Memory B cell (primary cell): ENCODE measurements around the gene RBM45.
"Not testable (repeated sequence)": the region's sequence is repeated elsewhere in the genome, so short reads cannot be mapped to it uniquely, and the experiment has no call there.

Experiments
- ATAC-seq: fragments of 150-1000 bp; cut with Tn5 transposase; 2 replicates; pipeline ENCODE4 v1.10.0; 2021; ENCODE audit warnings: low read depth, mild to moderate bottlenecking, moderate library complexity
- DNase-seq, 2 donors: peaks; one replicate each; pipeline ENCODE4 v3.0.0; 2022; ENCODE audit warnings: low spot score in 2 of 2
- H3K27ac Mint-ChIP-seq: one replicate; pipeline ENCODE4 v1.8.0; 2022; ENCODE audit warnings: mild to moderate bottlenecking, moderate library complexity, mixed read lengths
- H3K27me3 Mint-ChIP-seq: one replicate; pipeline ENCODE4 v1.8.0; 2022; ENCODE audit warnings: mixed read lengths
- H3K36me3 Mint-ChIP-seq: one replicate; pipeline ENCODE4 v1.8.0; 2022; ENCODE audit warnings: mild to moderate bottlenecking, mixed read lengths
- H3K4me1 Mint-ChIP-seq: one replicate; pipeline ENCODE4 v1.8.0; 2022; ENCODE audit warnings: mixed read lengths
- H3K4me3 Mint-ChIP-seq: one replicate; pipeline ENCODE4 v1.8.0; 2022; ENCODE audit warnings: mild to moderate bottlenecking, moderate library complexity, mixed read lengths
- H3K9me3 Mint-ChIP-seq: one replicate; pipeline ENCODE4 v1.8.0; 2022; ENCODE audit warnings: mixed read lengths

The RBM45 gene

GRCh38 chr2:178119179-178119922 is 7.1 kb downstream of the RBM45 start:
- Mint-ChIP-seq H3K4me1 (peaks cover 2% of the 10 kb centered on the region), H3K27ac (no peak overlapping the region), H3K36me3 (peaks cover 30% of the 10 kb centered on the region), H3K4me3 (no peak overlapping the region), H3K9me3 (no peaks in the 10 kb centered on the region), H3K27me3 (no peaks in the 10 kb centered on the region)
- ATAC-seq, result no peak
- no peak for DNase-seq

GRCh38 chr2:178123163-178123562 is 10.9 kb downstream of the RBM45 start:
- H3K27me3 Mint-ChIP-seq, result no peaks in the 10 kb centered on the region
- no peak overlapping the region for H3K4me3 Mint-ChIP-seq
- no peak for ATAC-seq
- no peak for DNase-seq
- H3K9me3 Mint-ChIP-seq, result no peaks in the 10 kb centered on the region
- H3K4me1 Mint-ChIP-seq, result peaks cover 2% of the 10 kb centered on the region
- no peak overlapping the region for H3K27ac Mint-ChIP-seq
- H3K36me3 Mint-ChIP-seq, result peaks cover 42% of the 10 kb centered on the region

DNA sequence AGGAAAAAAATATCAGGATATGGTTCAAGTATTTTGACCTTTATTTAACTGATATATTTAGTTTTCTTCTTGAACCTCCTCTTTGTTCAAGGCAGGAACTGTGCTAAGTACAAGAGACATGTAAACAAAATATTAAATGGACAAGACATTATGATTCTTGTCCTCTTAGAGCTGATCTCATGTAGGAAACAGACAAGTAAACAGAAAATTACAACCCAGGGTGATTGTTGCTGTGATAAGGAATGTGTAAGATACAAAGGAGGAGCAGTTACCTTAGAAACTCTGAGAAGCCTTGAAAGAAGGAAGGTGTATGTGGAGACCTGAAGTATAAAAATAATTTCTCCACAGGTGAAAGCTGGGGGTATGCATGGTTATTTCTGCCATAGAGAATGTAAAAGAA is 12.9 kb downstream of the RBM45 start:
- Mint-ChIP-seq H3K9me3 (no peaks in the 10 kb centered on the region), H3K27me3 (no peaks in the 10 kb centered on the region), H3K4me1 (no peaks in the 10 kb centered on the region), H3K36me3 (peaks cover 39% of the 10 kb centered on the region), H3K27ac (peak overlapping the region; percentile 0), H3K4me3 (no peak overlapping the region)
- DNase-seq (no peak), ATAC-seq (no peak)

DNA sequence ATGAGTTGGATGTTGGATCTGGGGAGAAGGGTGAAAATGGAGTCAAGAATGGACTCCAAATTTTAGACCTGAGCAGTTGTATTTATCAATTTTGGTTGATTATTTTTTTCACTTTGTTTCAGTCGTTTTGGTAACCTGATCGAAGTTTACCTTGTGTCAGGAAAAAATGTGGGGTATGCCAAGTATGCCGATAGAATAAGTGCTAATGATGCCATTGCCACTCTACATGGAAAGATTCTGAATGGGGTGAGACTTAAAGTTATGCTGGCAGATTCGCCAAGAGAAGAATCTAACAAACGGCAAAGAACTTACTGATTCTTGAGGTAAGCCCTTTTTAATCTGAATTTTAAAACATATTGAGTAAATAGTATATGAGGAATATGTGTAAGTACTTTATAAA is 13.6 kb downstream of the RBM45 start:
- no peaks in the 10 kb centered on the region for H3K4me1 Mint-ChIP-seq
- peaks cover 35% of the 10 kb centered on the region for H3K36me3 Mint-ChIP-seq
- H3K9me3 Mint-ChIP-seq, result no peaks in the 10 kb centered on the region
- no peaks in the 10 kb centered on the region for H3K27me3 Mint-ChIP-seq
- H3K27ac Mint-ChIP-seq, result peak overlapping the region; percentile 0
- ATAC-seq (no peak), DNase-seq (no peak)
- no peak overlapping the region for H3K4me3 Mint-ChIP-seq

DNA sequence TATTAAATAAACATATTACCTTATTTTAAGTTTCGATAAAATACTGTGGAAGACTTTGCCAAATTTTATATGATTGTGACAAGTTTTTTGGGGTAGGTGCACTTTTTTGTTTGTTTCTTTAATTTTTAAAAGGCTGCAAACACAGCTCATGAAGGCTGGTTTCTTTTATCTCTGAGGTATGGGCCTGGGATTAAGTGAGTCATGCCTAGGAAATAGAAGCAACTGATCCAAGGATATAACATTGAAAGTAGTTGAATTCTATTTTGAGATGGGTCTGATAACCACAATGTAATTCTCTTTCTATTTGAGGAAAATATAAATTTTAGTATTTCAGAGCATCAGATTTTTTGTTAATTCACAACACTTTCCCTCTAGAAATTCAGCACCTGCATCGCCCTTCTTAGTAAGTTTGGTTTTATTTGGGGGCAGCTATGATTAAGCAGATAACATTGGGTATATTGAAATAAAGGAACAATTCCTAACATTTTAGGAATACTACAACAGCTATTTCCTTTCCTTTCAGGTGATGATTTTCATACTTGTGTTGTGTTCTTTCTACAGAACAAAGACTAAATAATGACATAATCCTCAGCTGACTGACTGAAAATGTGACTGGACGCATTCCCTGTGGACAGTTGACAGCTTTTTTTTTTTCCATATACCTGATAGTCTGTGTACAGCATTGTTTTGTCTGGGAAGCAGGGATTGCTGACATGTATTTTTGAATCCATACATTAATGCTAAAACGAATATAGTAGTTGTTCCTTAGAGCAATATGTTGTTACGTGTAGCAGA is 16.8 kb downstream of the RBM45 start:
- H3K9me3 Mint-ChIP-seq, result no peaks in the 10 kb centered on the region
- H3K36me3 Mint-ChIP-seq, result peaks cover 19% of the 10 kb centered on the region
- DNase-seq (no peak), ATAC-seq (no peak)
- H3K27me3 Mint-ChIP-seq, result no peaks in the 10 kb centered on the region
- H3K4me3 Mint-ChIP-seq, result no peak overlapping the region
- no peaks in the 10 kb centered on the region for H3K4me1 Mint-ChIP-seq
- H3K27ac Mint-ChIP-seq, result no peak overlapping the region

DNA sequence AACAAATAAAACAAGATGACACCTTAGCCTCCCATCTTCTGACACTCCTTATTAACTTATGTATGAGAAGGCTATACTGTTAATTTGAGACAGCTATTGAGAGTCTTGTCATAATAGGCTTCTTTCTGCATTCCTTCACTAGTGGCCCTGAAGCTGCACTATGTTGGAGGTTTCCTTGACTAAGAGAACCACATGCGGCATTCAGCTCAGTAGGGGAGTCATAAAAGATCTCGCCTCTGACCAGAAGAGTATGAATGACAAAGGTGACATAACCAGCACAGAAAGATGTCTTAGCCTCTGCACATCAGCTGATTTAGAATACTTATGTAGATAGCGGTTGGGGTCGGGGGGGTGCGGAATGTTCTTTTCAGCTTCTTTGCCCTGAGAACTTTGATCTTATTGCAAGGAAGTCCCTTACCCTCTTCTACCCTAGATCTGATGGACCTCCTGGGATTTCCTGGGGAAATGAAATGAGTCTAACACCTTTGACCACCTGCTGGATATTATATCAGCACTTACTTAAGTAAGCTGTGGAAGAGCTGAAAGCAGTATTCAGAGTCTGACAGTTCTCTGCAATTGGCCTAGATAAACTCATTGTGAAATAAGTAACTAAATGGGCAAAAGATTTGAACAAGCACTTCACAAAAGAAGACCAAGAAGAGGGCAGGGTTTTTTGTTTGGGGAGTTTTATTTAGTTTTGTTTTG is 24.2 kb downstream of the RBM45 start:
- Mint-ChIP-seq H3K27ac (peak overlapping the region; percentile 2), H3K4me3 (no peak overlapping the region), H3K27me3 (no peaks in the 10 kb centered on the region), H3K9me3 (no peaks in the 10 kb centered on the region), H3K4me1 (no peaks in the 10 kb centered on the region), H3K36me3 (peaks cover 12% of the 10 kb centered on the region)
- DNase-seq, result no peak
- ATAC-seq, result no peak

- no peak for DNase-seq
- H3K4me1 Mint-ChIP-seq, result no peaks in the 10 kb centered on the region
- H3K36me3 Mint-ChIP-seq, result no peaks in the 10 kb centered on the region
- peaks cover 4% of the 10 kb centered on the region for H3K27me3 Mint-ChIP-seq
- ATAC-seq, result no peak
- H3K4me3 Mint-ChIP-seq, result no peak overlapping the region
- H3K9me3 Mint-ChIP-seq, result no peaks in the 10 kb centered on the region
- H3K27ac Mint-ChIP-seq, result no peak overlapping the region
These were observed 30.2 kb downstream of the RBM45 start for GRCh38 chr2:178142274-178143065.

DNA sequence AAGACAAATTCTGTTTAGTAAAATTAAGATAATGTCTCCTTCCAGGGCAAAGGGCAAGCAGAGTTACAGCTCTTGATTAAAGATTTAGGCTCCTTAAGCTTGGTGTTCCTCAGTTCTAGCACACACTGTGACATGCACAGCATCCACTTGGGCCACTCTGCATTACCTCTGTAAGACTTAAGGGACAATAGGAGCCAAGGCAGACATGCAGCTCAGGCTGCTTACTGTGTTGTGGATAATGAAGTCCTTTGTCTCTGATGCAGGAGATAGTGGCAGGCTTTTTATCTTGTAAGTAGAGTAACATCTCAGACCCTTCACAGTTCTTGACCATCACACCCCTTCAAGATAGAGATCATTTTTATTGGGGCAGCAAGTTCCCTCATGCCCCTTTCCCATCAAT is 31.2 kb downstream of the RBM45 start:
- Mint-ChIP-seq H3K27ac (no peak overlapping the region), H3K36me3 (no peaks in the 10 kb centered on the region), H3K9me3 (no peaks in the 10 kb centered on the region), H3K4me1 (no peaks in the 10 kb centered on the region), H3K27me3 (peaks cover 4% of the 10 kb centered on the region), H3K4me3 (no peak overlapping the region)
- ATAC-seq (no peak), DNase-seq (no peak)

DNA sequence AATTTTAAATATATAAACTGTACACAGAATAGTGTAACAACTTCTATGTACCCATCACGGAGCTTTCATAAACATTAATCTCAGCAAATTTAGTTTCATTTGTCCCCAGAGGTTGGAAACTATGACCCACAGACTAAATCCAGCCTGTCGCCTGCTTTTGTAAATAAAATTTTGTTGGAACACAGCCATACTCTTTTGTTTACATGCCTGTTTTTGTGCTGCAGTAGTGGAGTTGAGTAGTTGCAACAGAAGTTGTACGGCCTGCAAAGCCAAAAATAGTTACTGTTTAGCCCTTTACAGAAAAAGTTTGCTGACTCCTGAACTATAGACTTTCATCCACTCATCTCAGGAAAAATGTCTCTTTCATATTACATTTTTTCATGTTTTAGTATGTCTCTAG is 39.8 kb downstream of the RBM45 start:
- Mint-ChIP-seq H3K4me1 (no peaks in the 10 kb centered on the region), H3K9me3 (no peaks in the 10 kb centered on the region), H3K27ac (no peak overlapping the region), H3K4me3 (no peak overlapping the region), H3K36me3 (no peaks in the 10 kb centered on the region), H3K27me3 (peaks cover 14% of the 10 kb centered on the region)
- ATAC-seq, result no peak
- DNase-seq, result no peak

DNA sequence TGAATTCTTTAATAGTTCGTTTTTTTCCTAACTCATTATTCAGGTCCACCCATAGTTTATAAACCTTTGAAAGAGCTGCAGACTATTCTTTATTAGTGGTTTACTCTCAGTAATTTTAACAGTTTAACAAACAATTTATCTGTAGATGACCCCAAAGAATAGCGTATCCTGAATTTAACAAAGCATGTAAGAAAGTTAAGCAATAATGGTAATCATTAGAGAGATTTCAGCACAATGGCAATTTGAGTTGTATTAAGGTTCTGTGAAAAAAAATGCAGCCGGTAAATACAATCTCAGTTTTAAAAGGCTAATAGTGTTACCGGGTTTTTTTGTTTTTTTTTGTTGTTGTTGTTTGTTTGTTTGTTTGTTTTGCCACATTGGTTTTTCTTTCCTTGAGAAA is 40.3 kb downstream of the RBM45 start:
- H3K27me3 Mint-ChIP-seq, result peaks cover 14% of the 10 kb centered on the region
- no peaks in the 10 kb centered on the region for H3K9me3 Mint-ChIP-seq
- no peaks in the 10 kb centered on the region for H3K36me3 Mint-ChIP-seq
- no peaks in the 10 kb centered on the region for H3K4me1 Mint-ChIP-seq
- ATAC-seq (no peak), DNase-seq (no peak)
- H3K27ac Mint-ChIP-seq, result no peak overlapping the region
- no peak overlapping the region for H3K4me3 Mint-ChIP-seq

GRCh38 chr2:178152977-178153376 is 40.7 kb downstream of the RBM45 start:
- Mint-ChIP-seq H3K4me1 (no peaks in the 10 kb centered on the region), H3K27me3 (peaks cover 14% of the 10 kb centered on the region), H3K36me3 (no peaks in the 10 kb centered on the region), H3K4me3 (no peak overlapping the region), H3K27ac (no peak overlapping the region), H3K9me3 (no peaks in the 10 kb centered on the region)
- ATAC-seq (no peak), DNase-seq (no peak)

- not testable (repeated sequence) for H3K27ac Mint-ChIP-seq, H3K4me3 Mint-ChIP-seq, ATAC-seq, H3K36me3 Mint-ChIP-seq, H3K9me3 Mint-ChIP-seq, DNase-seq, H3K4me1 Mint-ChIP-seq
- peaks cover 17% of the 10 kb centered on the region for H3K27me3 Mint-ChIP-seq
These were observed 41.6 kb downstream of the RBM45 start for GRCh38 chr2:178153878-178154277.

- H3K4me1 Mint-ChIP-seq, result no peaks in the 10 kb centered on the region
- no peaks in the 10 kb centered on the region for H3K36me3 Mint-ChIP-seq
- no peaks in the 10 kb centered on the region for H3K9me3 Mint-ChIP-seq
- H3K27me3 Mint-ChIP-seq, result peaks cover 11% of the 10 kb centered on the region
- no peak overlapping the region for H3K27ac Mint-ChIP-seq
- ATAC-seq (no peak), DNase-seq (no peak)
- H3K4me3 Mint-ChIP-seq, result no peak overlapping the region
These were observed 43.3 kb downstream of the RBM45 start for GRCh38 chr2:178155524-178155923.

GRCh38 chr2:178157574-178157973 is 45.3 kb downstream of the RBM45 start:
- Mint-ChIP-seq H3K9me3 (no peaks in the 10 kb centered on the region), H3K4me1 (no peaks in the 10 kb centered on the region), H3K36me3 (no peaks in the 10 kb centered on the region), H3K27me3 (peaks cover 11% of the 10 kb centered on the region), H3K27ac (no peak overlapping the region), H3K4me3 (no peak overlapping the region)
- DNase-seq (no peak), ATAC-seq (no peak)
